GM23338 (cell line): ENCODE results near the gene FXR1. TPM values are rescaled to one million over a fixed set of nuclear protein-coding genes. Genes with fewer than 3 reads are reported as not detected.

Experiments used
- ATAC-seq: fragments of 200-7000 bp; cut with Tn5 transposase; 3 replicates; pipeline ENCODE4 v1.9.1; 2020
- DNase-seq: peaks from one replicate; pipeline ENCODE4 v3.0.0-alpha.2; 2015; ENCODE audit warnings: low spot score
- H2AFZ ChIP-seq: fragments of 200-600 bp; sonication (generic); 2 replicates; pipeline ENCODE4 v1.8.0; 2016; ENCODE audit warnings: antibody characterized with exemption, mild to moderate bottlenecking, moderate library complexity
- H3F3A ChIP-seq: fragments of 200-600 bp; sonication (generic); replicated peaks from 2 replicates; pipeline ENCODE4 v1.8.0; 2017; ENCODE audit warnings: antibody characterized with exemption, mixed run types, low read depth
- H3K27ac ChIP-seq: fragments of 200-600 bp; sonication (generic); 2 replicates; pipeline ENCODE4 v1.6.1; 2016; ENCODE audit warnings: low read depth
- H3K27me3 ChIP-seq: fragments of 200-600 bp; sonication (generic); 2 replicates; pipeline ENCODE4 v1.8.0; 2016; ENCODE audit warnings: mild to moderate bottlenecking, mixed run types, moderate library complexity; ENCODE audit not compliant: insufficient read depth
- H3K36me3 ChIP-seq: fragments of 200-600 bp; sonication (generic); 2 replicates; pipeline ENCODE4 v1.8.0; 2016; ENCODE audit warnings: mild to moderate bottlenecking; ENCODE audit not compliant: insufficient read depth
- H3K4me1 ChIP-seq: fragments of 200-600 bp; sonication (generic); 2 replicates; pipeline ENCODE4 v1.8.0; 2016; ENCODE audit warnings: mild to moderate bottlenecking, moderate library complexity; ENCODE audit not compliant: insufficient read depth
- H3K4me2 ChIP-seq: fragments of 200-600 bp; sonication (generic); 2 replicates; pipeline ENCODE4 v1.7.1; 2017; ENCODE audit warnings: mixed run types
- H3K4me3 ChIP-seq: fragments of 200-600 bp; sonication (generic); 2 replicates; pipeline ENCODE4 v1.6.1; 2016; ENCODE audit warnings: mixed run types
- H3K79me2 ChIP-seq: fragments of 200-600 bp; sonication (generic); replicated peaks from 2 replicates; pipeline ENCODE4 v1.8.0; 2017; ENCODE audit warnings: mild to moderate bottlenecking; ENCODE audit not compliant: insufficient read depth
- H3K9me2 ChIP-seq: fragments of 200-600 bp; sonication (generic); 2 replicates; pipeline ENCODE4 v1.8.0; 2017; ENCODE audit not compliant: insufficient read depth
- H4K20me1 ChIP-seq: fragments of 200-600 bp; sonication (generic); replicated peaks from 2 replicates; pipeline ENCODE4 v1.8.0; 2017; ENCODE audit warnings: mild to moderate bottlenecking; ENCODE audit not compliant: insufficient read depth
- H3K27ac Mint-ChIP-seq: 2 replicates; pipeline ENCODE4 v1.8.0; 2020; ENCODE audit warnings: inconsistent platforms, mild to moderate bottlenecking, moderate library complexity, mixed read lengths
- H3K27me3 Mint-ChIP-seq: 3 replicates; pipeline ENCODE4 v1.8.0; 2022; ENCODE audit warnings: low read depth, mild to moderate bottlenecking, moderate library complexity, mixed read lengths, inconsistent platforms; ENCODE audit not compliant: insufficient read depth, poor library complexity
- H3K36me3 Mint-ChIP-seq: 3 replicates; pipeline ENCODE4 v1.8.0; 2021; ENCODE audit warnings: low read depth, mild to moderate bottlenecking, inconsistent platforms, moderate library complexity, mixed read lengths
- H3K4me1 Mint-ChIP-seq: 3 replicates; pipeline ENCODE4 v1.8.0; 2020; ENCODE audit warnings: mild to moderate bottlenecking, inconsistent platforms, mixed read lengths
- H3K4me3 Mint-ChIP-seq: 3 replicates; pipeline ENCODE4 v1.8.0; 2021; ENCODE audit warnings: moderate library complexity, mild to moderate bottlenecking, inconsistent platforms, mixed read lengths
- H3K9me3 Mint-ChIP-seq: 3 replicates; pipeline ENCODE4 v1.8.0; 2020; ENCODE audit warnings: moderate library complexity, mild to moderate bottlenecking, inconsistent platforms, mixed read lengths
- CREB1 ChIP-seq: fragments of 250-450 bp; sonication (Bioruptor Pico); IDR thresholded peaks from 2 replicates; pipeline ENCODE4 v1.5.0; 2020; ENCODE audit warnings: low read depth, mild to moderate bottlenecking, moderate library complexity
- ETS1 ChIP-seq: IDR thresholded peaks from 2 replicates; pipeline ENCODE4 v1.6.1; 2016; ENCODE audit warnings: antibody characterized with exemption
- EZH2 ChIP-seq: fragments of 200-600 bp; sonication (generic); IDR thresholded peaks from one replicate; pipeline ENCODE4 v1.8.0; 2017; ENCODE audit warnings: antibody characterized with exemption, mild to moderate bottlenecking, low read depth; ENCODE audit not compliant: unreplicated experiment
- EZH2phosphoT487 ChIP-seq: fragments of 200-600 bp; sonication (generic); IDR thresholded peaks from one replicate; pipeline ENCODE4 v1.8.1; 2018; ENCODE audit warnings: antibody characterized with exemption; ENCODE audit not compliant: unreplicated experiment
- NANOG ChIP-seq: IDR thresholded peaks from 2 replicates; pipeline ENCODE4 v1.6.1; 2016; ENCODE audit warnings: antibody characterized with exemption, borderline replicate concordance
- STAT1 ChIP-seq: IDR thresholded peaks from one replicate; pipeline ENCODE4 v1.6.1; 2016; ENCODE audit warnings: antibody characterized with exemption; ENCODE audit not compliant: unreplicated experiment
- ZNF114 ChIP-seq: fragments of 250-450 bp; sonication (Bioruptor Pico); IDR thresholded peaks from 2 replicates; pipeline ENCODE4 v1.5.0; 2020; ENCODE audit warnings: mild to moderate bottlenecking, moderate library complexity
- ZNF331 ChIP-seq: fragments of 250-450 bp; sonication (Bioruptor Pico); IDR thresholded peaks from 2 replicates; pipeline ENCODE4 v1.5.0; 2020; ENCODE audit warnings: low read depth, mild to moderate bottlenecking, moderate library complexity
- polyA plus RNA-seq: library from polyadenylated mRNA; unstranded; fragments of >200 nt; fragmentation: Nextera tagmentation; extraction: Ambion mirVana; gene quantifications from 2 replicates; pipeline ENCODE4 v1.2.1, GENCODE V29; 2016
- total RNA-seq: library from RNA; depleted of rRNA; stranded (reverse); fragments of >200 nt; shearing (Covaris generic); gene quantifications from 2 replicates; pipeline ENCODE4 v1.2.3, GENCODE V29; 2014
- TF ChIP-seq, protein P1 (sequence below), 2 experiments: fragments of 200-600 bp in 1 of 2; sonication (generic) in 1 of 2; conservative IDR thresholded peaks; 2 replicates each; pipeline versions ENCODE4 v1.5.1 to v1.6.1; 2016 to 2017; ENCODE audit warnings: antibody characterized with exemption in 2 of 2, low read depth in 2 of 2, mild to moderate bottlenecking in 2 of 2, moderate library complexity in 1 of 2
- TF ChIP-seq, protein P2 (sequence below): fragments of 250-450 bp; sonication (Bioruptor Pico); IDR thresholded peaks from 2 replicates; pipeline ENCODE4 v1.5.0; 2020; ENCODE audit warnings: mild to moderate bottlenecking, moderate library complexity
- TF ChIP-seq, protein P3 (sequence below): IDR thresholded peaks from one replicate; pipeline ENCODE4 v1.6.1; 2018; ENCODE audit warnings: antibody characterized with exemption; ENCODE audit not compliant: unreplicated experiment

The FXR1 gene
- total and polyA plus RNA-seq, 2 experiments from 2014 or later: 136 to 228 TPM

DNA sequence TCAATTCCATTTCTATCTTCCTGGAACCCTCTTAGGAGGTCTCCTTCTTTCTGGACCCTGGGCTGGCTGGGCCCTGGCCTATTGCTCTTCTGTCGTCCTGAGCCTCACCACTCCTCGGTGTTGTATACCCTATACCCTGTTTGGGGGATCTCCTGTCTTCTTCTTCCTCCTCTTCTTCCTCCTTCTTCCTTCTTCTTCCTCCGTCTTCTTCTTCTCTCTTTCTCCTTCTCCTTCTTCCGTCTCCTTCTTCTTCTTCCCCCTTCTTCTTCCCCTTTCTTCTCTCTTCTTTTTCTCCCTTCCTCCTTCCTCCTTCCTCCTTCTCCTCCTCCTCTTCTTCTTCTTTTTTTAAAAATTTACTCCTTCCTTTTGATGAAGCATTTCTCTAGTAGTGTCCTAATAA, 30.4 kb upstream of the FXR1 start:
- Histone ChIP-seq H3K4me3 (no peak overlapping the region), H3K4me1 (no peaks in the 10 kb centered on the region), H3K9me2 (no peaks in the 10 kb centered on the region), H3K79me2 (no peaks in the 10 kb centered on the region), H2AFZ (no peak overlapping the region), H3K36me3 (no peaks in the 10 kb centered on the region), H4K20me1 (no peaks in the 10 kb centered on the region), H3K27ac (no peak overlapping the region), H3K27me3 (no peaks in the 10 kb centered on the region), H3K4me2 (no peak overlapping the region), H3F3A (no peaks in the 10 kb centered on the region)
- Mint-ChIP-seq H3K27ac (no peak overlapping the region), H3K36me3 (no peaks in the 10 kb centered on the region), H3K4me1 (no peaks in the 10 kb centered on the region), H3K27me3 (no peaks in the 10 kb centered on the region), H3K4me3 (no peak overlapping the region), H3K9me3 (peaks cover 5% of the 10 kb centered on the region; the same call in 2 of the 3 replicates)
- DNase-seq: no peak
- TF ChIP-seq STAT1: no peak
- no peak for TF ChIP-seq EZH2
- TF ChIP-seq, protein P1, sequence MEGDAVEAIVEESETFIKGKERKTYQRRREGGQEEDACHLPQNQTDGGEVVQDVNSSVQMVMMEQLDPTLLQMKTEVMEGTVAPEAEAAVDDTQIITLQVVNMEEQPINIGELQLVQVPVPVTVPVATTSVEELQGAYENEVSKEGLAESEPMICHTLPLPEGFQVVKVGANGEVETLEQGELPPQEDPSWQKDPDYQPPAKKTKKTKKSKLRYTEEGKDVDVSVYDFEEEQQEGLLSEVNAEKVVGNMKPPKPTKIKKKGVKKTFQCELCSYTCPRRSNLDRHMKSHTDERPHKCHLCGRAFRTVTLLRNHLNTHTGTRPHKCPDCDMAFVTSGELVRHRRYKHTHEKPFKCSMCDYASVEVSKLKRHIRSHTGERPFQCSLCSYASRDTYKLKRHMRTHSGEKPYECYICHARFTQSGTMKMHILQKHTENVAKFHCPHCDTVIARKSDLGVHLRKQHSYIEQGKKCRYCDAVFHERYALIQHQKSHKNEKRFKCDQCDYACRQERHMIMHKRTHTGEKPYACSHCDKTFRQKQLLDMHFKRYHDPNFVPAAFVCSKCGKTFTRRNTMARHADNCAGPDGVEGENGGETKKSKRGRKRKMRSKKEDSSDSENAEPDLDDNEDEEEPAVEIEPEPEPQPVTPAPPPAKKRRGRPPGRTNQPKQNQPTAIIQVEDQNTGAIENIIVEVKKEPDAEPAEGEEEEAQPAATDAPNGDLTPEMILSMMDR (conservative IDR thresholded peaks at IDR 0.05; ENCODE audit: low read depth in 2 of 2): no peak
- TF ChIP-seq, protein P2, sequence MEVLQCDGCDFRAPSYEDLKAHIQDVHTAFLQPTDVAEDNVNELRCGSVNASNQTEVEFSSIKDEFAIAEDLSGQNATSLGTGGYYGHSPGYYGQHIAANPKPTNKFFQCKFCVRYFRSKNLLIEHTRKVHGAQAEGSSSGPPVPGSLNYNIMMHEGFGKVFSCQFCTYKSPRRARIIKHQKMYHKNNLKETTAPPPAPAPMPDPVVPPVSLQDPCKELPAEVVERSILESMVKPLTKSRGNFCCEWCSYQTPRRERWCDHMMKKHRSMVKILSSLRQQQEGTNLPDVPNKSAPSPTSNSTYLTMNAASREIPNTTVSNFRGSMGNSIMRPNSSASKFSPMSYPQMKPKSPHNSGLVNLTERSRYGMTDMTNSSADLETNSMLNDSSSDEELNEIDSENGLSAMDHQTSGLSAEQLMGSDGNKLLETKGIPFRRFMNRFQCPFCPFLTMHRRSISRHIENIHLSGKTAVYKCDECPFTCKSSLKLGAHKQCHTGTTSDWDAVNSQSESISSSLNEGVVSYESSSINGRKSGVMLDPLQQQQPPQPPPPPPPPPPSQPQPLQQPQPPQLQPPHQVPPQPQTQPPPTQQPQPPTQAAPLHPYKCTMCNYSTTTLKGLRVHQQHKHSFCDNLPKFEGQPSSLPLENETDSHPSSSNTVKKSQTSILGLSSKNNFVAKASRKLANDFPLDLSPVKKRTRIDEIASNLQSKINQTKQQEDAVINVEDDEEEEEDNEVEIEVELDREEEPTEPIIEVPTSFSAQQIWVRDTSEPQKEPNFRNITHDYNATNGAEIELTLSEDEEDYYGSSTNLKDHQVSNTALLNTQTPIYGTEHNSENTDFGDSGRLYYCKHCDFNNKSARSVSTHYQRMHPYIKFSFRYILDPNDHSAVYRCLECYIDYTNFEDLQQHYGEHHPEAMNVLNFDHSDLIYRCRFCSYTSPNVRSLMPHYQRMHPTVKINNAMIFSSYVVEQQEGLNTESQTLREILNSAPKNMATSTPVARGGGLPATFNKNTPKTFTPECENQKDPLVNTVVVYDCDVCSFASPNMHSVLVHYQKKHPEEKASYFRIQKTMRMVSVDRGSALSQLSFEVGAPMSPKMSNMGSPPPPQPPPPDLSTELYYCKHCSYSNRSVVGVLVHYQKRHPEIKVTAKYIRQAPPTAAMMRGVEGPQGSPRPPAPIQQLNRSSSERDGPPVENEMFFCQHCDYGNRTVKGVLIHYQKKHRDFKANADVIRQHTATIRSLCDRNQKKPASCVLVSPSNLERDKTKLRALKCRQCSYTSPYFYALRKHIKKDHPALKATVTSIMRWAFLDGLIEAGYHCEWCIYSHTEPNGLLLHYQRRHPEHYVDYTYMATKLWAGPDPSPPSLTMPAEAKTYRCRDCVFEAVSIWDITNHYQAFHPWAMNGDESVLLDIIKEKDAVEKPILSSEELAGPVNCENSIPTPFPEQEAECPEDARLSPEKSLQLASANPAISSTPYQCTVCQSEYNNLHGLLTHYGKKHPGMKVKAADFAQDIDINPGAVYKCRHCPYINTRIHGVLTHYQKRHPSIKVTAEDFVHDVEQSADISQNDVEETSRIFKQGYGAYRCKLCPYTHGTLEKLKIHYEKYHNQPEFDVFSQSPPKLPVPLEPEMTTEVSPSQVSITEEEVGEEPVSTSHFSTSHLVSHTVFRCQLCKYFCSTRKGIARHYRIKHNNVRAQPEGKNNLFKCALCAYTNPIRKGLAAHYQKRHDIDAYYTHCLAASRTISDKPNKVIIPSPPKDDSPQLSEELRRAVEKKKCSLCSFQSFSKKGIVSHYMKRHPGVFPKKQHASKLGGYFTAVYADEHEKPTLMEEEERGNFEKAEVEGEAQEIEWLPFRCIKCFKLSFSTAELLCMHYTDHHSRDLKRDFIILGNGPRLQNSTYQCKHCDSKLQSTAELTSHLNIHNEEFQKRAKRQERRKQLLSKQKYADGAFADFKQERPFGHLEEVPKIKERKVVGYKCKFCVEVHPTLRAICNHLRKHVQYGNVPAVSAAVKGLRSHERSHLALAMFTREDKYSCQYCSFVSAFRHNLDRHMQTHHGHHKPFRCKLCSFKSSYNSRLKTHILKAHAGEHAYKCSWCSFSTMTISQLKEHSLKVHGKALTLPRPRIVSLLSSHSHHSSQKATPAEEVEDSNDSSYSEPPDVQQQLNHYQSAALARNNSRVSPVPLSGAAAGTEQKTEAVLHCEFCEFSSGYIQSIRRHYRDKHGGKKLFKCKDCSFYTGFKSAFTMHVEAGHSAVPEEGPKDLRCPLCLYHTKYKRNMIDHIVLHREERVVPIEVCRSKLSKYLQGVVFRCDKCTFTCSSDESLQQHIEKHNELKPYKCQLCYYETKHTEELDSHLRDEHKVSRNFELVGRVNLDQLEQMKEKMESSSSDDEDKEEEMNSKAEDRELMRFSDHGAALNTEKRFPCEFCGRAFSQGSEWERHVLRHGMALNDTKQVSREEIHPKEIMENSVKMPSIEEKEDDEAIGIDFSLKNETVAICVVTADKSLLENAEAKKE (CRISPR knock-in tag): no peak
- no peak for TF ChIP-seq CREB1
- TF ChIP-seq ZNF331 (CRISPR knock-in tag): no peak
- no peak for TF ChIP-seq ETS1
- TF ChIP-seq EZH2phosphoT487: no peak
- TF ChIP-seq, protein P3, sequence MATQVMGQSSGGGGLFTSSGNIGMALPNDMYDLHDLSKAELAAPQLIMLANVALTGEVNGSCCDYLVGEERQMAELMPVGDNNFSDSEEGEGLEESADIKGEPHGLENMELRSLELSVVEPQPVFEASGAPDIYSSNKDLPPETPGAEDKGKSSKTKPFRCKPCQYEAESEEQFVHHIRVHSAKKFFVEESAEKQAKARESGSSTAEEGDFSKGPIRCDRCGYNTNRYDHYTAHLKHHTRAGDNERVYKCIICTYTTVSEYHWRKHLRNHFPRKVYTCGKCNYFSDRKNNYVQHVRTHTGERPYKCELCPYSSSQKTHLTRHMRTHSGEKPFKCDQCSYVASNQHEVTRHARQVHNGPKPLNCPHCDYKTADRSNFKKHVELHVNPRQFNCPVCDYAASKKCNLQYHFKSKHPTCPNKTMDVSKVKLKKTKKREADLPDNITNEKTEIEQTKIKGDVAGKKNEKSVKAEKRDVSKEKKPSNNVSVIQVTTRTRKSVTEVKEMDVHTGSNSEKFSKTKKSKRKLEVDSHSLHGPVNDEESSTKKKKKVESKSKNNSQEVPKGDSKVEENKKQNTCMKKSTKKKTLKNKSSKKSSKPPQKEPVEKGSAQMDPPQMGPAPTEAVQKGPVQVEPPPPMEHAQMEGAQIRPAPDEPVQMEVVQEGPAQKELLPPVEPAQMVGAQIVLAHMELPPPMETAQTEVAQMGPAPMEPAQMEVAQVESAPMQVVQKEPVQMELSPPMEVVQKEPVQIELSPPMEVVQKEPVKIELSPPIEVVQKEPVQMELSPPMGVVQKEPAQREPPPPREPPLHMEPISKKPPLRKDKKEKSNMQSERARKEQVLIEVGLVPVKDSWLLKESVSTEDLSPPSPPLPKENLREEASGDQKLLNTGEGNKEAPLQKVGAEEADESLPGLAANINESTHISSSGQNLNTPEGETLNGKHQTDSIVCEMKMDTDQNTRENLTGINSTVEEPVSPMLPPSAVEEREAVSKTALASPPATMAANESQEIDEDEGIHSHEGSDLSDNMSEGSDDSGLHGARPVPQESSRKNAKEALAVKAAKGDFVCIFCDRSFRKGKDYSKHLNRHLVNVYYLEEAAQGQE: no peak
- no peak for TF ChIP-seq NANOG
- no peak for TF ChIP-seq ZNF114 (CRISPR knock-in tag)
- no peak for ATAC-seq
